Esophagus muscularis mucosa (tissue), 4 donors: Measurements from ENCODE around the gene TTC32.

Source experiments
- CTCF ChIP-seq, 3 experiments: fragments of 200-600 bp in 2 of 3; fragments of 450-650 bp in 1 of 3; sonication (generic) in 2 of 3; IDR thresholded peaks; one replicate each; pipeline ENCODE4 v1.5.1; 2017 to 2019; ENCODE audit warnings: antibody characterized with exemption in 3 of 3, mild to moderate bottlenecking in 2 of 3, moderate library complexity in 1 of 3
- EP300 ChIP-seq: sonication (generic); formaldehyde crosslinking; IDR thresholded peaks from one replicate; pipeline ENCODE4 v1.6.1; 2017; ENCODE audit warnings: antibody characterized with exemption
- POLR2A ChIP-seq: fragments of 450-650 bp; IDR thresholded peaks from one replicate; pipeline ENCODE4 v1.6.1; 2017; ENCODE audit warnings: antibody characterized with exemption, moderate library complexity, mild to moderate bottlenecking, low read depth
- POLR2AphosphoS5 ChIP-seq, 2 donors: sonication (generic); formaldehyde crosslinking; IDR thresholded peaks; one replicate each; pipeline ENCODE4 v1.6.1; 2017; ENCODE audit warnings: antibody characterized with exemption in 2 of 2

DNA sequence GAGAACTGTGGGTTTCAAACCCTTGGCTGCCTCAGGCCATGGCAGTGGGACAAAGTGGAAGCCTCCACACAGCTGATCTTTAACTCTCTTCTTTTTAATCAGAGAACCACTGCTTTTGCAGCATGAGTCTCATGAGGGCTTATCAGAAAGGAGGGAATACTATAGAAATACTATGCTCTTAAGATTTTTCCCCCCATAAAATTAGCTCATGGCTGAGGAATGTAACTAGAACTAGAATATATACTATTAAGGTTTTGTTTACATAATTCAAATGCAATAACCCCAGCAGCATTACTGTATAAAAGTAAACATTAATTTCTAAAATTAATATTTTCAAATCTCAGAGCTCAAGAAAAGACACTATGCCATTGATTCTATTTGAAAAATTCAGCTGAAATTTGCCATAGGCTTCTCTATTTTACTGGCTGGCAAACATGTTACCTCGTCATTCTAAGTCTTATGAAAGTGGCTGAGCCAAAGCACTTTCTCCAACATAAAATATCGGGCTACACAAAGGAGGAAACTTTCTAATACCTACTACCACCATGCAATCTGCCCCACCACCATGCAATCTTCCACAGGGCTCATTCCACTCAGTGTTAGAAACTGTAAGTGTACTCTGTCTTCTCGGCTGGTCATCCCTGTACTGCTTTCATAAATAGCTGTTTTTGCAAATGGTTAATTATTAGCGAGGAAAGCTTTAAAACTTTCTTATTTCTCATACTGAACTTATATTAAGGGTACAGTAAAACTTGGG, 45.6 kb upstream of the TTC32 start:
- TF ChIP-seq POLR2AphosphoS5 (IDR thresholded peaks at IDR 0.05) (no peak), CTCF (IDR thresholded peaks at IDR 0.05) (no peak), POLR2A (no peak), EP300 (no peak)
